ENCODE measurements around the gene CALD1.

CALD1 gene

GRCh38 chr7:134940729-134941128, 161.3 kb downstream of the CALD1 start:
- H3K4me3 ChIP-seq (ENCODE audit: low read depth, low read length): no peak overlapping the region
- TF ChIP-seq CTCF (IDR thresholded peaks at IDR 0.05; ENCODE audit: low read depth, low read length): no peak
- in situ Hi-C loops (cut with HindIII; ENCODE audit: low sequenced_read_pairs): no loop called here
- DNase-seq (ENCODE audit: low read depth, low spot score): no peak

- peak; percentile 75 for DNase-seq (ENCODE audit: low read depth, low spot score)
- TF ChIP-seq CTCF (IDR thresholded peaks at IDR 0.05; ENCODE audit: low read depth, low read length): no peak
These were observed 161.9 kb downstream of the CALD1 start for GRCh38 chr7:134941185-134941900.

GRCh38 chr7:134941952-134942351, 162.5 kb downstream of the CALD1 start:
- TF ChIP-seq CTCF (IDR thresholded peaks at IDR 0.05; ENCODE audit: low read depth, low read length): no peak
- DNase-seq (ENCODE audit: low read depth, low spot score): no peak
- in situ Hi-C loops (cut with HindIII; ENCODE audit: low sequenced_read_pairs): no loop called here
- no peak overlapping the region for H3K4me3 ChIP-seq (ENCODE audit: low read depth, low read length)

More at GRCh38 chr7:134941185-134941900, 161.9 kb downstream of the CALD1 start:
- H3K4me3 ChIP-seq (ENCODE audit: low read depth, low read length): no peak overlapping the region
- in situ Hi-C loops (cut with HindIII; ENCODE audit: low sequenced_read_pairs): no loop called here

GRCh38 chr7:134942690-134943466, 163.4 kb downstream of the CALD1 start:
- in situ Hi-C loops (cut with HindIII; ENCODE audit: low sequenced_read_pairs): no loop called here
- no peak for DNase-seq (ENCODE audit: low read depth, low spot score)
- no peak for TF ChIP-seq CTCF (IDR thresholded peaks at IDR 0.05; ENCODE audit: low read depth, low read length)
- H3K4me3 ChIP-seq (ENCODE audit: low read depth, low read length): no peak overlapping the region

- no peak overlapping the region for H3K4me3 ChIP-seq (ENCODE audit: low read depth, low read length)
- peak; percentile 47 for DNase-seq (ENCODE audit: low read depth, low spot score)
- in situ Hi-C loops (cut with HindIII; ENCODE audit: low sequenced_read_pairs): no loop called here
- TF ChIP-seq CTCF (IDR thresholded peaks at IDR 0.05; ENCODE audit: low read depth, low read length): peak; percentile 29
These were observed 164.5 kb downstream of the CALD1 start for GRCh38 chr7:134943785-134944400.

- TF ChIP-seq CTCF (IDR thresholded peaks at IDR 0.05; ENCODE audit: low read depth, low read length): no peak
- no peak for DNase-seq (ENCODE audit: low read depth, low spot score)
- H3K4me3 ChIP-seq (ENCODE audit: low read depth, low read length): no peak overlapping the region
- in situ Hi-C loops (cut with HindIII; ENCODE audit: low sequenced_read_pairs): no loop called here
These were observed 166.3 kb downstream of the CALD1 start for GRCh38 chr7:134945691-134946090.

Data from astrocyte of the spinal cord (primary cell).